Measurements from ENCODE around the gene IGFN1. TPM values are rescaled to one million over a fixed set of nuclear protein-coding genes. Genes with fewer than 3 reads are reported as not detected.
A peak's percentile ranks its signal among the peaks of the same experiment; 100 is the strongest.
"Not testable (repeated sequence)": the region's sequence is repeated elsewhere in the genome, so short reads cannot be mapped to it uniquely, and the experiment has no call there.

The IGFN1 gene
- polyA plus RNA-seq, 5 donors: 0.61 to 1.4 (median 0.91) TPM

GRCh38 chr1:201245082-201245481 is 54.5 kb downstream of the IGFN1 start:
- DNase-seq: no peak

GRCh38 chr1:201248721-201249559 is 58.3 kb downstream of the IGFN1 start:
- DNase-seq: no peak

- DNase-seq: no peak
Observed at GRCh38 chr1:201250326-201251011, 59.8 kb downstream of the IGFN1 start.

GRCh38 chr1:201251411-201251810 is 60.8 kb downstream of the IGFN1 start:
- DNase-seq: no peak

- DNase-seq: no peak
Observed at GRCh38 chr1:201251851-201252430, 61.3 kb downstream of the IGFN1 start.

- no peak for DNase-seq
Observed at GRCh38 chr1:201252944-201253371, 62.3 kb downstream of the IGFN1 start.

GRCh38 chr1:201253411-201253810 is 62.8 kb downstream of the IGFN1 start:
- DNase-seq: no peak

- no peak for DNase-seq
Observed at GRCh38 chr1:201253906-201254624, 63.4 kb downstream of the IGFN1 start.

- DNase-seq: peak; percentile 35 to 52
Observed at GRCh38 chr1:201254625-201255478, 64.2 kb downstream of the IGFN1 start.

GRCh38 chr1:201255479-201256362 is 65.1 kb downstream of the IGFN1 start:
- DNase-seq: no peak

- not testable (repeated sequence) for DNase-seq
Observed at GRCh38 chr1:201258132-201258531, 67.5 kb downstream of the IGFN1 start.

GRCh38 chr1:201258763-201259230 is 68.2 kb downstream of the IGFN1 start:
- DNase-seq: no peak

- no peak for DNase-seq
Observed at GRCh38 chr1:201259476-201260235, 69.0 kb downstream of the IGFN1 start.

- no peak for DNase-seq
Observed at GRCh38 chr1:201260236-201260590, 69.6 kb downstream of the IGFN1 start.

- DNase-seq: no peak
Observed at GRCh38 chr1:201260648-201261311, 70.2 kb downstream of the IGFN1 start.

GRCh38 chr1:201261771-201262547 is 71.3 kb downstream of the IGFN1 start:
- no peak for DNase-seq

GRCh38 chr1:201262963-201263608 is 72.5 kb downstream of the IGFN1 start:
- no peak for DNase-seq
